ENCODE data around the gene EMC10. TPM values are rescaled to one million over a fixed set of nuclear protein-coding genes. Genes with fewer than 3 reads are reported as not detected.

EMC10 gene
- total RNA-seq, 2 experiments from 2014 or later: 80.0 to 80.3 TPM

GRCh38 chr19:50508843-50509190 lies 32.5 kb downstream of the EMC10 start:
- no peaks in the 10 kb centered on the region for H3K9me3 Mint-ChIP-seq
- no peak overlapping the region for H3K27ac ChIP-seq (ENCODE audit: low read depth in 1 of 2, low read length in 2 of 2)
- ATAC-seq (ENCODE audit: poor library complexity): no peak
- H3K4me1 Mint-ChIP-seq (ENCODE audit: low read depth): peaks cover 15% of the 10 kb centered on the region
- H3K36me3 Mint-ChIP-seq (ENCODE audit: low read depth): peaks cover 5% of the 10 kb centered on the region
- H3K27ac Mint-ChIP-seq: peak overlapping the region; percentile 51
- peaks cover 5% of the 10 kb centered on the region for H3K36me3 ChIP-seq (ENCODE audit: insufficient read depth, low read length)
- no peak for TF ChIP-seq CTCF (IDR thresholded peaks at IDR 0.05)
- DNase-seq: no peak
- H3K27me3 ChIP-seq (ENCODE audit: control insufficient read depth in 1 of 2, insufficient read depth in 2 of 2, low read length in 2 of 2): peaks cover 0 to 3% of the 10 kb centered on the region in 2 experiments
- H3K4me3 Mint-ChIP-seq: peak overlapping the region; percentile 54
- POLR2A ChIA-PET: no interaction called here
- peaks cover 0 to 8% of the 10 kb centered on the region in 2 experiments for H3K9me3 ChIP-seq (ENCODE audit: control insufficient read depth in 1 of 2, insufficient read depth in 1 of 2, low read length in 2 of 2)
- intact Hi-C loops (cut with DNase I, micrococcal nuclease): no loop called here
- peaks cover 23% of the 10 kb centered on the region for H3K4me1 ChIP-seq (ENCODE audit: insufficient read depth, low read length)
- peaks cover 5% of the 10 kb centered on the region for H3K27me3 Mint-ChIP-seq
- H3K4me3 ChIP-seq (ENCODE audit: low read length): no peak overlapping the region
- CTCF ChIA-PET: no interaction called here

DNA sequence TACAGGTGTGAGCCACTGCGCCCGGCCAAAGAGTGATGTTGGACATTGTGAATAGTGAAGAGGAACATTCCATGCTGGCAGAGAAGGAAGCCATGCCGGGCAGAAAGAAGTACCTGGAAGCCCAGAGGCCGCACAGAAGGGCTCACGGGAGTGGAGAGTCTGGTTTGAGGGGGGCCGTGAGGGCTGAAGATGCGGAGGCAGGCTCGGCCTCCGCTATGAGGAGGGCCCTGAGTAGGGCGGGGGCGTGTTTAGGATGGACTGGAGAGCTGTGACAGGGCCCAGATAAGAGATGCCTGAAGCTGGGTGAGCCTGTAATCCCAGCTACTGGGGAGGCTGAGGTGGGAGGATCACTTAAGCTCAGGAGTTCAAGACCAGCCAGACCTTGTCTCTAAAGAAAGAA lies 33.1 kb downstream of the EMC10 start:
- Histone ChIP-seq H3K27me3 (ENCODE audit: control insufficient read depth in 1 of 2, insufficient read depth in 2 of 2, low read length in 2 of 2) (peaks cover 0 to 4% of the 10 kb centered on the region in 2 experiments), H3K4me1 (ENCODE audit: insufficient read depth, low read length) (peaks cover 23% of the 10 kb centered on the region), H3K4me3 (ENCODE audit: low read length) (no peak overlapping the region), H3K9me3 (ENCODE audit: control insufficient read depth in 1 of 2, insufficient read depth in 1 of 2, low read length in 2 of 2) (peaks cover 0 to 9% of the 10 kb centered on the region in 2 experiments), H3K36me3 (ENCODE audit: insufficient read depth, low read length) (peaks cover 5% of the 10 kb centered on the region), H3K27ac (ENCODE audit: low read depth in 1 of 2, low read length in 2 of 2) (no peak overlapping the region)
- DNase-seq: no peak
- Mint-ChIP-seq H3K27ac (peak overlapping the region; percentile 51), H3K9me3 (no peaks in the 10 kb centered on the region), H3K4me3 (peak overlapping the region; percentile 42), H3K4me1 (ENCODE audit: low read depth) (peaks cover 15% of the 10 kb centered on the region), H3K27me3 (peaks cover 5% of the 10 kb centered on the region), H3K36me3 (ENCODE audit: low read depth) (peaks cover 5% of the 10 kb centered on the region)
- intact Hi-C loops (cut with DNase I, micrococcal nuclease): no loop called here
- ChIA-PET CTCF (no interaction called here), POLR2A (no interaction called here)
- ATAC-seq (ENCODE audit: poor library complexity): no peak
- no peak for TF ChIP-seq CTCF (IDR thresholded peaks at IDR 0.05)

- Histone ChIP-seq H3K9me3 (ENCODE audit: control insufficient read depth in 1 of 2, insufficient read depth in 1 of 2, low read length in 2 of 2) (peaks cover 0 to 15% of the 10 kb centered on the region in 2 experiments), H3K4me3 (ENCODE audit: low read length) (peak overlapping the region; percentile 79), H3K27me3 (ENCODE audit: control insufficient read depth in 1 of 2, insufficient read depth in 2 of 2, low read length in 2 of 2) (peaks cover 0 to 4% of the 10 kb centered on the region in 2 experiments), H3K4me1 (ENCODE audit: insufficient read depth, low read length) (peaks cover 23% of the 10 kb centered on the region), H3K36me3 (ENCODE audit: insufficient read depth, low read length) (peaks cover 5% of the 10 kb centered on the region), H3K27ac (ENCODE audit: low read depth in 1 of 2, low read length in 2 of 2) (peak overlapping the region; percentile 63 to 91)
- peak overlapping the region; percentile 89 for H3K27ac Mint-ChIP-seq
- DNase-seq (no peak), ATAC-seq (ENCODE audit: poor library complexity) (no peak)
- TF ChIP-seq CTCF (IDR thresholded peaks at IDR 0.05): no peak
- ChIA-PET CTCF (no interaction called here), POLR2A (interaction anchor here (1.9 kb wide), 2 partner anchors 134 to 215 kb away, joined by 9 to 16 read pairs; partner anchors contain the start of gene NR1H2)
- H3K27me3 Mint-ChIP-seq: peaks cover 5% of the 10 kb centered on the region
- intact Hi-C loops (cut with DNase I, micrococcal nuclease): loop anchor here in 1 of 2 experiments (2.0 to 5.0 kb wide), 7 partner anchors 78 to 1082 kb away; partner anchors contain the start of genes CTU1, MYBPC2 and POLD1
- peaks cover 5% of the 10 kb centered on the region for H3K36me3 Mint-ChIP-seq (ENCODE audit: low read depth)
- H3K4me3 Mint-ChIP-seq: peak overlapping the region; percentile 95
- no peaks in the 10 kb centered on the region for H3K9me3 Mint-ChIP-seq
- H3K4me1 Mint-ChIP-seq (ENCODE audit: low read depth): peaks cover 15% of the 10 kb centered on the region
These were observed 33.9 kb downstream of the EMC10 start for GRCh38 chr19:50510121-50510670.
